ENCODE results near the gene PNLIPRP2.

The PNLIPRP2 gene

DNA sequence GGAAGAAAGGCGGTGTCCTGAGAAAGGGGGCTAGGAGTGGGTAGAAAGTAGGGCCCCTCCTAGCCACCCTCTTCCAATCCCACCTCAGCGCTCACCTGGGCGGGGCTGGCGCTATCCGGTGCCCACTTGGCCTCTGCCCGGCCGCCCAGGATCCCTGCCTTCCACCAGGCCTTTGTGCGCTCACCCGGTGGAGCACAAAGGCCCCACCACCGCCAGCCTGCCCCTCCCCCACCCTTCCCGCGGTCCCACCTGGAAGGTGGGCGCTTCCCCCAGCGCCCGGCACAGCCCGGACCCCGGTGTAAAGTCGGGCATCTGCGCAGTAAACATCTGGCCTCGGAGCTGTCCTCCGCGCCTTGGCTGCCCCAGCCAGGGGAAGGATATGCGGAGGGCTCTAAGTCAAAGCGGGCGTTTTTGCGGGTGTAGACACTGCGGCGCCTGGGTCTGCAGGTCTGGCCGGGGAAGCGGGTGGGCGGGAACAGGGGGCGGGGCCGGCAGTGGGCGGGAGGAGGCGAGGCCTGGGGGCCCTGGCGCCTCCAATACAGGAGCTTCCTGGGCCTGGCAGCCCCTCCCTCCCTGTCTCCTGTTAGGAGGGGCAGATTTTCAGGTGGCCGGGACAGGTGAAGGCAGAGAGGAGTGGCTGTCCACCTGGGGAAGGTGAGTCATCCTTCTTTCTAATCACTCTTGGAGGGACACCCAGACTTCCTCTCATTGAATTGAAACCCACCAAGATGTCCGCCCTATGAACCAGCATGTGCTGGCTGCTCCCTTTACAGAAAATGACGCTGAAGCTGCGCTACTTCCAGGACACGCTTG is 49.3 kb downstream of the PNLIPRP2 start:
- Histone ChIP-seq H3K9ac (ENCODE audit: low read length) (no peak overlapping the region), H3K79me1 (replicated peaks; ENCODE audit: low read length, poor library complexity, severe bottlenecking) (peaks cover 4% of the 10 kb centered on the region), H3K27ac (ENCODE audit: low read length, poor library complexity, severe bottlenecking) (no peak overlapping the region), H3K36me3 (ENCODE audit: control insufficient read depth in 1 of 2, insufficient read depth in 2 of 2, low read depth in 1 of 2, low read length in 2 of 2) (peaks cover 23 to 33% of the 10 kb centered on the region in 2 experiments), H3K14ac (ENCODE audit: low read length in 2 of 2) (no peak overlapping the region), H2BK5ac (ENCODE audit: low read depth, low read length, poor library complexity, severe bottlenecking) (no peak overlapping the region), H3K4me2 (ENCODE audit: low read length, poor library complexity, severe bottlenecking) (peak overlapping the region; percentile 61), H3K23ac (ENCODE audit: low read length in 2 of 2) (no peak overlapping the region), H3K4me1 (ENCODE audit: control insufficient read depth, insufficient read depth, low read depth, low read length) (peaks cover 15% of the 10 kb centered on the region), H3K18ac (ENCODE audit: low read depth in 1 of 2, low read length in 2 of 2) (no peak overlapping the region), H3K4ac (ENCODE audit: low read depth in 1 of 2, low read length in 2 of 2) (no peak overlapping the region), H2BK12ac (ENCODE audit: low read length in 2 of 2) (no peak overlapping the region), H4K91ac (ENCODE audit: low read length) (no peak overlapping the region), H3K4me3 (ENCODE audit: insufficient read depth in 1 of 2, low read depth in 1 of 2, low read length in 2 of 2) (no peak overlapping the region), H2BK120ac (ENCODE audit: low read depth, low read length) (no peak overlapping the region), H3K27me3 (ENCODE audit: control insufficient read depth in 1 of 2, insufficient read depth in 1 of 2, low read length in 2 of 2) (peaks cover 0 to 37% of the 10 kb centered on the region in 2 experiments), H2BK15ac (ENCODE audit: low read depth, poor library complexity, severe bottlenecking) (no peak overlapping the region), H3K9me3 (ENCODE audit: control insufficient read depth, low read length) (no peaks in the 10 kb centered on the region), H4K8ac (ENCODE audit: low read length) (no peak overlapping the region), H2AK5ac (ENCODE audit: low read length, severe bottlenecking) (no peak overlapping the region), H2AFZ (ENCODE audit: low read depth, low read length) (no peak overlapping the region)
- 20% methylated on average over 33 of the region's 41 CpGs for WGBS
- no peak for DNase-seq

DNA sequence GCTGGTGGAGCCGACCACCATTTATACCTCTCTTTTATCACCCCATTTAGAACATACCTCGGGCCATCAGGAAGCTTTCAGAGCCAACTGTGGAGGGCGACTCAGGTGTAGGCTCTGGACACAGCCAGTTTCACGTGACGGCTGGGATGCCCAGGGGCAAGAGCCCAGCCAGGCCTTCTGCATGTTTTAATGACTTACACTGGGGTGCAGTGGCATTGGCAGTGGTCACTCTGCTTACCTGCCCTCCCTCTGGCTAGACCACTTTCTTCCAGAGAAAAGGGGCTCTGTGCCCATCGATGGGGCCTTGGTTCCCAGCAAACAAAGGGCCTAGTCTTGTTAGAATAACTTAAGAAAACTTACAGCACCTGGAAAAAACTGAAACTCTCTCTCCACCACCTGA is 50.0 kb downstream of the PNLIPRP2 start:
- H3K4me1 ChIP-seq (ENCODE audit: control insufficient read depth, insufficient read depth, low read depth, low read length), result peaks cover 15% of the 10 kb centered on the region
- no peak overlapping the region for H3K23ac ChIP-seq (ENCODE audit: low read length in 2 of 2)
- H2BK15ac ChIP-seq (ENCODE audit: low read depth, poor library complexity, severe bottlenecking), result no peak overlapping the region
- H2BK5ac ChIP-seq (ENCODE audit: low read depth, low read length, poor library complexity, severe bottlenecking), result no peak overlapping the region
- WGBS, result 89% methylated on average over 5 of the region's 6 CpGs
- peaks cover 0 to 34% of the 10 kb centered on the region in 2 experiments for H3K27me3 ChIP-seq (ENCODE audit: control insufficient read depth in 1 of 2, insufficient read depth in 1 of 2, low read length in 2 of 2)
- no peak overlapping the region for H2AK5ac ChIP-seq (ENCODE audit: low read length, severe bottlenecking)
- peaks cover 27 to 40% of the 10 kb centered on the region in 2 experiments for H3K36me3 ChIP-seq (ENCODE audit: control insufficient read depth in 1 of 2, insufficient read depth in 2 of 2, low read depth in 1 of 2, low read length in 2 of 2)
- H4K8ac ChIP-seq (ENCODE audit: low read length), result no peak overlapping the region
- no peak for DNase-seq
- no peak overlapping the region for H3K27ac ChIP-seq (ENCODE audit: low read length, poor library complexity, severe bottlenecking)
- no peak overlapping the region for H2BK12ac ChIP-seq (ENCODE audit: low read length in 2 of 2)
- no peak overlapping the region for H2BK120ac ChIP-seq (ENCODE audit: low read depth, low read length)
- H3K14ac ChIP-seq (ENCODE audit: low read length in 2 of 2), result no peak overlapping the region
- H3K79me1 ChIP-seq (replicated peaks; ENCODE audit: low read length, poor library complexity, severe bottlenecking), result peaks cover 4% of the 10 kb centered on the region
- no peak overlapping the region for H3K9ac ChIP-seq (ENCODE audit: low read length)
- H3K9me3 ChIP-seq (ENCODE audit: control insufficient read depth, low read length), result no peaks in the 10 kb centered on the region
- H3K18ac ChIP-seq (ENCODE audit: low read depth in 1 of 2, low read length in 2 of 2), result no peak overlapping the region
- H2AFZ ChIP-seq (ENCODE audit: low read depth, low read length), result no peak overlapping the region
- H3K4ac ChIP-seq (ENCODE audit: low read depth in 1 of 2, low read length in 2 of 2), result no peak overlapping the region
- no peak overlapping the region for H3K4me3 ChIP-seq (ENCODE audit: insufficient read depth in 1 of 2, low read depth in 1 of 2, low read length in 2 of 2)
- no peak overlapping the region for H3K4me2 ChIP-seq (ENCODE audit: low read length, poor library complexity, severe bottlenecking)
- H4K91ac ChIP-seq (ENCODE audit: low read length), result no peak overlapping the region

DNA sequence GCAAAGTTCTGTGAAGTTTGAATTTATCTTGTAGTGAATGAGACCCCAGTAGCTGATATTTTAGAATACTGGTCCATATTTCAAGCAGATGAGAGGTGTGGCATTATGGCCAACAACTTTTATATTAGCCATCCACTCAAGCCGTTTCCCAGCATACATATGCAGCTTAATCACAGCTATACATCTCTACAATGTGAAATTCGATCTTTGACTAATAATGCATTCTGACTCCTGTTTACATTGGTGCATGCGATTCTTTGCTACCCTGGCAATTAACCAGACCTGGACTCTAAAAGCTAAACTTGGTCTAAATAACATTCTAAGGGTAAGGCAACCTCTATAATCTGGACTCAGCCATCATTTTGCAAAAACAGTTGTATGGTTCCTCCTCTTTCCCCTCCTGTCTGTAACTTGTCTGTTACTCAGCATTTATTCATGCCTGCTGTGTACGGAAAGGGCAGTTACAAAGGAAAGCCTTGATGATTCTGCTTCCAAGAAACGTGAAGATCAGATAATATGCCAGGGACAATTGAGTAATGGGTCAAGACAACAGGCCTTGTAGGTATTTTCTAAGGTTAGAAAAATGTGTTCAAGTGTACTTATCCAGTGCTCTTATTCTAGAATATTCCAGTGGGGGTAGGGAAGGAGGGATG is 50.6 kb downstream of the PNLIPRP2 start:
- WGBS, result 66% methylated on average over 5 of the region's 5 CpGs
- Histone ChIP-seq H3K27ac (ENCODE audit: low read length, poor library complexity, severe bottlenecking) (no peak overlapping the region), H3K9ac (ENCODE audit: low read length) (no peak overlapping the region), H2BK15ac (ENCODE audit: low read depth, poor library complexity, severe bottlenecking) (no peak overlapping the region), H3K27me3 (ENCODE audit: control insufficient read depth in 1 of 2, insufficient read depth in 1 of 2, low read length in 2 of 2) (peaks cover 0 to 34% of the 10 kb centered on the region in 2 experiments), H3K4ac (ENCODE audit: low read depth in 1 of 2, low read length in 2 of 2) (no peak overlapping the region), H3K36me3 (ENCODE audit: control insufficient read depth in 1 of 2, insufficient read depth in 2 of 2, low read depth in 1 of 2, low read length in 2 of 2) (peaks cover 32 to 47% of the 10 kb centered on the region in 2 experiments), H3K79me1 (replicated peaks; ENCODE audit: low read length, poor library complexity, severe bottlenecking) (peaks cover 4% of the 10 kb centered on the region), H2BK12ac (ENCODE audit: low read length in 2 of 2) (no peak overlapping the region), H2AK5ac (ENCODE audit: low read length, severe bottlenecking) (no peak overlapping the region), H2BK120ac (ENCODE audit: low read depth, low read length) (no peak overlapping the region), H3K14ac (ENCODE audit: low read length in 2 of 2) (no peak overlapping the region), H3K4me3 (ENCODE audit: insufficient read depth in 1 of 2, low read depth in 1 of 2, low read length in 2 of 2) (no peak overlapping the region), H4K8ac (ENCODE audit: low read length) (no peak overlapping the region), H3K9me3 (ENCODE audit: control insufficient read depth, low read length) (no peaks in the 10 kb centered on the region), H3K23ac (ENCODE audit: low read length in 2 of 2) (no peak overlapping the region), H3K4me1 (ENCODE audit: control insufficient read depth, insufficient read depth, low read depth, low read length) (peaks cover 17% of the 10 kb centered on the region), H2BK5ac (ENCODE audit: low read depth, low read length, poor library complexity, severe bottlenecking) (no peak overlapping the region), H4K91ac (ENCODE audit: low read length) (no peak overlapping the region), H2AFZ (ENCODE audit: low read depth, low read length) (no peak overlapping the region), H3K18ac (ENCODE audit: low read depth in 1 of 2, low read length in 2 of 2) (no peak overlapping the region), H3K4me2 (ENCODE audit: low read length, poor library complexity, severe bottlenecking) (no peak overlapping the region)
- no peak for DNase-seq

DNA sequence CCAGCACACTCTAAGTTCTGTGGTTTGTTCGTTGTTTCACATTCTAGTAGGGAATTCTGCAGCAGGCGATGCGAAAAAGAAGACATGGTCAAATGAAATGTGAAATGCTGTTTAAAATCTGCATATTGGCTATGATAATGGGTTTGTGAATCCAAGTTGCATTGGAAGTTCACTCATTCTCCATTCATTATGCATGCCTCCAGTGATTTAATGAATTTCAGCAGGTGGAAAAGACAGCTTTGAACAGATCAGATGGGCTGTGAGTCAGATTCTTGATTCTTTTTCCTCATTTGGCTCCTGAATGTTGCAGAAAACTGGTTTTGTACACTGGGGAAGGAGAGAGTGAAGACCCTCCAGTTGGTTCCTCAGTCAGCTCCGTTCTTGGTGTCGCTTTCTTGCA is 52.1 kb downstream of the PNLIPRP2 start:
- Histone ChIP-seq H3K9me3 (ENCODE audit: control insufficient read depth, low read length) (no peaks in the 10 kb centered on the region), H2BK120ac (ENCODE audit: low read depth, low read length) (no peak overlapping the region), H3K18ac (ENCODE audit: low read depth in 1 of 2, low read length in 2 of 2) (no peak overlapping the region), H3K27me3 (ENCODE audit: control insufficient read depth in 1 of 2, insufficient read depth in 1 of 2, low read length in 2 of 2) (peaks cover 0 to 25% of the 10 kb centered on the region in 2 experiments), H3K36me3 (ENCODE audit: control insufficient read depth in 1 of 2, insufficient read depth in 2 of 2, low read depth in 1 of 2, low read length in 2 of 2) (peaks cover 45 to 61% of the 10 kb centered on the region in 2 experiments), H3K23ac (ENCODE audit: low read length in 2 of 2) (no peak overlapping the region), H2BK5ac (ENCODE audit: low read depth, low read length, poor library complexity, severe bottlenecking) (no peak overlapping the region), H3K14ac (ENCODE audit: low read length in 2 of 2) (no peak overlapping the region), H4K91ac (ENCODE audit: low read length) (no peak overlapping the region), H3K4me2 (ENCODE audit: low read length, poor library complexity, severe bottlenecking) (no peak overlapping the region), H3K27ac (ENCODE audit: low read length, poor library complexity, severe bottlenecking) (no peak overlapping the region), H3K9ac (ENCODE audit: low read length) (no peak overlapping the region), H3K79me1 (replicated peaks; ENCODE audit: low read length, poor library complexity, severe bottlenecking) (peaks cover 8% of the 10 kb centered on the region), H2BK15ac (ENCODE audit: low read depth, poor library complexity, severe bottlenecking) (no peak overlapping the region), H3K4me1 (ENCODE audit: control insufficient read depth, insufficient read depth, low read depth, low read length) (peaks cover 17% of the 10 kb centered on the region), H3K4ac (ENCODE audit: low read depth in 1 of 2, low read length in 2 of 2) (no peak overlapping the region), H3K4me3 (ENCODE audit: insufficient read depth in 1 of 2, low read depth in 1 of 2, low read length in 2 of 2) (no peak overlapping the region), H2BK12ac (ENCODE audit: low read length in 2 of 2) (no peak overlapping the region), H2AK5ac (ENCODE audit: low read length, severe bottlenecking) (no peak overlapping the region), H2AFZ (ENCODE audit: low read depth, low read length) (no peak overlapping the region), H4K8ac (ENCODE audit: low read length) (no peak overlapping the region)
- no peak for DNase-seq
- WGBS, result 87% methylated on average over 5 of the region's 5 CpGs
